ENCODE results near the gene RNF7. TPM values are rescaled to one million over a fixed set of nuclear protein-coding genes. Genes with fewer than 3 reads are reported as not detected.

RNF7 gene
- total and polyA plus RNA-seq, 9 of the 15 experiments (the other 6 are each of a cell fraction or from before 2014, with no cell fraction given), result 38.8 to 133 (median 80.5) TPM

GRCh38 chr3:141738022-141738890, at the start of gene RNF7 (continued):
- TF ChIP-seq, protein P1, sequence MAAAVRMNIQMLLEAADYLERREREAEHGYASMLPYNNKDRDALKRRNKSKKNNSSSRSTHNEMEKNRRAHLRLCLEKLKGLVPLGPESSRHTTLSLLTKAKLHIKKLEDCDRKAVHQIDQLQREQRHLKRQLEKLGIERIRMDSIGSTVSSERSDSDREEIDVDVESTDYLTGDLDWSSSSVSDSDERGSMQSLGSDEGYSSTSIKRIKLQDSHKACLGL (CRISPR knock-in tag; IDR thresholded peaks at IDR 0.05; ENCODE audit: borderline replicate concordance, poor library complexity, severe bottlenecking), result peak; percentile 60
- TF ChIP-seq PHF8 (IDR thresholded peaks at IDR 0.05; ENCODE audit: borderline replicate concordance, low read length), result peak; percentile 99
- TF ChIP-seq GABPB1 (CRISPR knock-in tag; IDR thresholded peaks at IDR 0.05), result no peak; the same call in 1 of the 2 replicates
- TF ChIP-seq KLF1 (tag; IDR thresholded peaks at IDR 0.05), result no peak
- no peak for TF ChIP-seq NFIX (CRISPR knock-in tag; IDR thresholded peaks at IDR 0.05; ENCODE audit: low read depth)
- TF ChIP-seq ZNF561 (CRISPR knock-in tag; conservative IDR thresholded peaks at IDR 0.05), result no peak
- TF ChIP-seq CHD7 (IDR thresholded peaks at IDR 0.05; ENCODE audit: low read depth, low read length), result no peak
- TF ChIP-seq SMAD3 (CRISPR knock-in tag; conservative IDR thresholded peaks at IDR 0.05), result no peak
- TF ChIP-seq ZNF184 (CRISPR knock-in tag; IDR thresholded peaks at IDR 0.05), result no peak
- TF ChIP-seq CCNT2 (IDR thresholded peaks at IDR 0.05; ENCODE audit: borderline replicate concordance, extremely low read depth, insufficient read length, low read depth, low read length), result peak; percentile 95
- no peak for TF ChIP-seq NCOA2 (IDR thresholded peaks at IDR 0.05; ENCODE audit: partially characterized antibody in 2 of 2)
- no peak for TF ChIP-seq XRCC4 (IDR thresholded peaks at IDR 0.05; ENCODE audit: extremely low read depth, insufficient read depth, insufficient read length)
- TF ChIP-seq PHF21A (IDR thresholded peaks at IDR 0.05; ENCODE audit: borderline replicate concordance, low read depth), result peak; percentile 92
- TF ChIP-seq SRF (CRISPR knock-in tag; IDR thresholded peaks at IDR 0.05), result peak in 1 of 2 experiments; percentile 92; a peak in 2 of 4 replicates
- no peak for TF ChIP-seq ZNF134 (CRISPR knock-in tag; conservative IDR thresholded peaks at IDR 0.05)
- no peak for TF ChIP-seq ZNF717 (CRISPR knock-in tag; IDR thresholded peaks at IDR 0.05)

Measured in K562 (cell line).